Myocyte (in vitro differentiated cells): ENCODE results near the gene PNPT1. TPM values are rescaled to one million over a fixed set of nuclear protein-coding genes. Genes with fewer than 3 reads are reported as not detected.
"Not testable (repeated sequence)": the region's sequence is repeated elsewhere in the genome, so short reads cannot be mapped to it uniquely, and the experiment has no call there.

Experiments used
- DNase-seq: peaks from one replicate; pipeline ENCODE4 v3.0.0-alpha.2; 2012; ENCODE audit warnings: low read depth
- total RNA-seq: library from RNA; depleted of rRNA; stranded (reverse); fragments of >200 nt; gene quantifications from 2 replicates; pipeline ENCODE4 v1.2.3, GENCODE V29; 2014

The PNPT1 gene
- total RNA-seq, 1 donor from 2014 or later = 25.2 TPM

DNA sequence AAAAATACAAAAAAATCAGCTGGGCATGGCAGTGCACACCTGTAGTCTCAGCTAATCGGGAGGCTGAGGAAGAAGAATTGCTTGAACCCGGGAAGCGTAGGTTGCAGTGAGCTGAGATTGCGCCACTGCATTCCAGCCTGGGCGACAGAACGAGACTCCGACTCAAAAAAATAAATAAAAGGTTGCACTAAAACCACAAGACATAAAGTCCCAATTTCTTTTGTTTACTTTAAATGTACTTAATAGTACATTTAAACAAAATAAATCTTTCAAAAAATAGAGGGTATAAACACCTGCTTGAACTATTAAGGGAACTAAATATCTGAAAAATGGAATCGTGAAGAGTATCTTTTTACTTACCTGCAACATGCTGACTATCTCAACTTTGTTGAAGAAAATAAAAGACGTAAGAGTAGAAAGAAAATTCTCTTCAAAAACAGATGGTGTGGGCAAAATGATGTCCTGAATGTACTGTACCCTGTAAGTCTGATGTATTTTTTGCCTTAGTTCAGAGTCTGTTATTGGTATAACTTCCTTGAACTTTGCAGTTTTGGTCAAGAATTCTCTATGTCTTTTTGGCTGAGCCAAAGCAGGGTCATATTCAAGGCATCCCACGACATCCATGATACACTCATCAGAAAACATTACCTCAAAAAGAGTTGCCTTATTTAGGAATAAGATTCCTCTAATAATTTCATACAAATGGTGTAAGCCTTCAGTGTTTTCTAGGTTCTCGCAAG lies 95.4 kb downstream of the PNPT1 start:
- no peak for DNase-seq

- not testable (repeated sequence) for DNase-seq
Observed at GRCh38 chr2:55596795-55597194, 96.8 kb downstream of the PNPT1 start.

- DNase-seq = no peak
Observed at GRCh38 chr2:55595536-55595935, 98.1 kb downstream of the PNPT1 start.

GRCh38 chr2:55592130-55592529 lies 101.5 kb downstream of the PNPT1 start:
- DNase-seq = peak; percentile 16

DNA sequence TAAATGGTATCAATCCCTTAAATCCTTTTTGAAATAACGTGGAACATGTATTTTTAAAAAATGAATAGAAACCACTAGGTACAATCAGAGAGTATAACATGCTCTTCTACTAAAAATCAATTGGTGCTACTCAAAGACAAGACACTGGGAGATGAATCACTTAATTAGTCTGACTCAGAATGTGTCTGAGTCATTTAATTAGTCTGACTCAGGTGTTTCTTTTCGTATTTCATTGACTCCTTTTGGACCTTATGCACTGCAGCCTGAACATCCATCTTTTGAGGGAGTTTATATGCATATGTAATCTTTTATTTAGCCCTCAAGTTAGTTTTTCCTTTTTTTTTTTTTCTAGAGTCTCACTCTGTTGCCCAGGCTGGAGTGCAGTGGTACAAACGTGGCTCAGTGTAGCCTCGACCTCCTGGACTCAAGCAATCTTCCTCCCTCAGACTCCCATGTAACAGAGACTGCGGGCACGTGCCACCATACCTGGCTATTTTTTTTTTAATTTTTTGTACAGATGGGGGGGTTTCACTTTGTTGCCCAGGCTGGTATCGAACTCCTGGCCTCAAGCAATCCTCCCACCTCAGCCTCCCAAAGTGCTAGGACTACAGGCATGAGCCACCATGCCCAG lies 102.7 kb downstream of the PNPT1 start:
- DNase-seq = peak; percentile 13

DNA sequence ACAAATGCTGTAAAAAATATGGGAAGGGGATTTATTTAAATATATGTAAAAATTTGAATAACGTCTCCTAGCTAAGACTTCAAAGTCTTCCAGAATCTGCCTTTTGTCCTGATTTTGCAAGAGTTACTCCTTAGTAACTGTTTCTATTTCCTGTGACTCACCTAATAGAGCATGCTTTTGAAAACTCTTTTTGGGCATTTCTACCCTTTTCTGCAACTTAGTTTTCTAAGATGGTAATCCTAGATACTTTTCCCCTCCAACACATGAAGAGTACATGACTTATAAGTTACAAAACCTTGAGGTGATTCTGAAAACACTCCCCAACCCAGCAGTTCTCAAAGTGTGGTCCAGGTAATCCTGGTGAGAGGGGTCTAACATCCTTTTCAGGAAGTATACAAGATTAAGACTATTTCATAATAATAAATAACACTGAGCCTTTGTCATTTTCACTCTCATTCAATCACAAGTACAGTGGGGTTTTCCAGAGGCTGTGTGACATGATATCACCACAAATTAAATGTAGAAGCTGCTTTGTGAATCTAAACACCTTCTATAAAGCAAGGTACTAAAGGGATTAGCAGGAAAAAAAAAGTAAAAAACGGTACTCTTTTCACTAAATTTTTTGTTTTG lies 108.1 kb downstream of the PNPT1 start:
- peak; percentile 30 for DNase-seq

Other genes with a start within 250 kb of the PNPT1 start
- gene CFAP36, start 174.1 kb downstream of the PNPT1 start, total RNA-seq = 15.9 and 21.7 TPM in 2 replicates
- gene PPP4R3B, start 76.2 kb downstream of the PNPT1 start, total RNA-seq = 32.8 and 40.9 TPM in 2 replicates
- gene EFEMP1, start 229.9 kb upstream of the PNPT1 start, total RNA-seq = 5.1 and 12.7 TPM in 2 replicates